GM12878 (cell line): ENCODE results near the gene BANP. TPM values are rescaled to one million over a fixed set of nuclear protein-coding genes. Genes with fewer than 3 reads are reported as not detected.

Experiments
- BHLHE40 ChIP-seq, 2 experiments: fragments of 450-650 bp in 1 of 2; IDR thresholded peaks; 2 replicates each; pipeline ENCODE4 v1.6.1; 2011 to 2017; ENCODE audit warnings: low read depth in 2 of 2, borderline replicate concordance in 1 of 2, improper control_type of control experiment in 1 of 2, low read length in 1 of 2, mild to moderate bottlenecking in 1 of 2
- CBX5 ChIP-seq: sonication (generic); IDR thresholded peaks from 2 replicates; pipeline ENCODE4 v1.6.1; 2016; ENCODE audit warnings: low read depth, moderate library complexity, mild to moderate bottlenecking, inconsistent platforms
- EGR1 ChIP-seq, 2 experiments: IDR thresholded peaks; 1 replicate in 1 of 2; 2 replicates in 1 of 2; pipeline ENCODE4 v1.6.1; 2011 to 2012; ENCODE audit warnings: low read depth in 2 of 2, low read length in 2 of 2, borderline replicate concordance in 1 of 2, mild to moderate bottlenecking in 1 of 2, moderate library complexity in 1 of 2
- EZH2 ChIP-seq: IDR thresholded peaks from 2 replicates; pipeline ENCODE4 v1.6.1; 2012; ENCODE audit warnings: low read depth, mild to moderate bottlenecking, control low read depth, inconsistent platforms, low read length, borderline replicate concordance; ENCODE audit not compliant: control insufficient read depth
- FOS ChIP-seq: IDR thresholded peaks from 3 replicates; pipeline ENCODE4 v1.6.1; 2011; ENCODE audit warnings: borderline replicate concordance; ENCODE audit not compliant: insufficient read length; ENCODE audit errors: extremely low read depth
- GATAD2B ChIP-seq: fragments of 450-650 bp; conservative IDR thresholded peaks from 2 replicates; pipeline ENCODE4 v1.6.1; 2017; ENCODE audit warnings: low read depth, mild to moderate bottlenecking, moderate library complexity
- JUNB ChIP-seq: IDR thresholded peaks from 2 replicates; pipeline ENCODE4 v1.6.1; 2016; ENCODE audit warnings: antibody characterized with exemption, mild to moderate bottlenecking
- MYB ChIP-seq: fragments of 150-350 bp; IDR thresholded peaks from 2 replicates; pipeline ENCODE4 v1.6.1; 2014; ENCODE audit warnings: mild to moderate bottlenecking, low read depth, low read length, borderline replicate concordance
- NR2C2 ChIP-seq: IDR thresholded peaks from 2 replicates; pipeline ENCODE4 v1.6.1; 2011; ENCODE audit warnings: borderline replicate concordance, low read depth; ENCODE audit not compliant: control insufficient read depth, insufficient read length
- PAX5 ChIP-seq: IDR thresholded peaks from 2 replicates; pipeline ENCODE4 v1.6.1; 2011; ENCODE audit warnings: low read depth, low read length, borderline replicate concordance
- PAX8 ChIP-seq: fragments of 450-650 bp; IDR thresholded peaks from 2 replicates; pipeline ENCODE4 v1.6.1; 2017; ENCODE audit warnings: mild to moderate bottlenecking, moderate library complexity
- PML ChIP-seq: IDR thresholded peaks from 2 replicates; pipeline ENCODE4 v1.6.1; 2012; ENCODE audit warnings: low read length, inconsistent platforms
- POLR2A ChIP-seq: IDR thresholded peaks from 2 replicates; pipeline ENCODE4 v1.6.1; 2011; ENCODE audit warnings: low read depth, mild to moderate bottlenecking, low read length
- SIX5 ChIP-seq: IDR thresholded peaks from 2 replicates; pipeline ENCODE4 v1.6.1; 2011; ENCODE audit warnings: mild to moderate bottlenecking, low read depth, low read length, moderate library complexity; ENCODE audit not compliant: severe bottlenecking
- SMC3 ChIP-seq: IDR thresholded peaks from 2 replicates; pipeline ENCODE4 v1.6.1; 2011; ENCODE audit warnings: low read length, improper control_type of control experiment, borderline replicate concordance
- STAT3 ChIP-seq: IDR thresholded peaks from 2 replicates; pipeline ENCODE4 v1.6.1; 2011; ENCODE audit warnings: low read depth, low read length, improper control_type of control experiment
- ZNF217 ChIP-seq: fragments of 450-650 bp; IDR thresholded peaks from 2 replicates; pipeline ENCODE4 v1.6.1; 2017; ENCODE audit warnings: antibody characterized with exemption, mild to moderate bottlenecking
- ZNF24 ChIP-seq: fragments of 450-650 bp; IDR thresholded peaks from 2 replicates; pipeline ENCODE4 v1.6.1; 2017; ENCODE audit warnings: antibody characterized with exemption, mild to moderate bottlenecking
- ZSCAN29 ChIP-seq: fragments of 450-650 bp; IDR thresholded peaks from 2 replicates; pipeline ENCODE4 v1.6.1; 2017; ENCODE audit warnings: mild to moderate bottlenecking, moderate library complexity
- polyA plus RNA-seq, 11 experiments: library from polyadenylated mRNA; depleted of rRNA in 4 of 11; unstranded in 6 of 11; stranded (reverse) in 5 of 11; fragments of >200 nt; fragmentation: Nextera tagmentation in 4 of 11; fragmentation: Illumina TruSeq in 1 of 11; extraction: Ambion mirVana in 4 of 11; extraction: Trizol in 1 of 11; gene quantifications; 1 replicate in 1 of 11; 2 replicates in 10 of 11; pipeline versions ENCODE4 v1.2.1 to v1.2.3, GENCODE V29; 2011 to 2016; ENCODE audit warnings: inconsistent platforms in 2 of 11, missing spikeins in 2 of 11, low read depth in 1 of 11
- total RNA-seq, 4 experiments: library from RNA; depleted of rRNA in 3 of 4; stranded (reverse); fragments of >200 nt in 3 of 4; fragmentation: Illumina TruSeq in 1 of 4; extraction: Trizol in 1 of 4; gene quantifications; 2 replicates each; pipeline versions ENCODE4 v1.2.1 to v1.2.3, GENCODE V29; 2013 to 2021
- TF ChIP-seq, protein P1 (sequence below): IDR thresholded peaks from 2 replicates; pipeline ENCODE4 v1.6.1; 2011; ENCODE audit warnings: borderline replicate concordance, low read depth, mild to moderate bottlenecking, moderate library complexity, mixed read lengths, low read length; ENCODE audit not compliant: insufficient read depth; ENCODE audit errors: extremely low read length
- TF ChIP-seq, protein P2 (sequence below): fragments of 150-350 bp; IDR thresholded peaks from 2 replicates; pipeline ENCODE4 v1.6.1; 2014; ENCODE audit warnings: mild to moderate bottlenecking, low read depth, low read length
- TF ChIP-seq, protein P3 (sequence below): IDR thresholded peaks from 2 replicates; pipeline ENCODE4 v1.6.1; 2012; ENCODE audit warnings: low read depth, low read length, improper control_type of control experiment
- TF ChIP-seq, protein P4 (sequence below): IDR thresholded peaks from 2 replicates; pipeline ENCODE4 v1.6.1; 2011; ENCODE audit warnings: low read depth, low read length, improper control_type of control experiment, borderline replicate concordance
- TF ChIP-seq, protein P5 (sequence below): IDR thresholded peaks from 2 replicates; pipeline ENCODE4 v1.6.1; 2012; ENCODE audit warnings: low read depth, low read length, improper control_type of control experiment

BANP gene
- total and polyA plus RNA-seq, 10 of the 15 experiments (the other 5 are each of a cell fraction or from before 2014, with no cell fraction given), result 3.9 to 21.9 (median 12.2) TPM

DNA sequence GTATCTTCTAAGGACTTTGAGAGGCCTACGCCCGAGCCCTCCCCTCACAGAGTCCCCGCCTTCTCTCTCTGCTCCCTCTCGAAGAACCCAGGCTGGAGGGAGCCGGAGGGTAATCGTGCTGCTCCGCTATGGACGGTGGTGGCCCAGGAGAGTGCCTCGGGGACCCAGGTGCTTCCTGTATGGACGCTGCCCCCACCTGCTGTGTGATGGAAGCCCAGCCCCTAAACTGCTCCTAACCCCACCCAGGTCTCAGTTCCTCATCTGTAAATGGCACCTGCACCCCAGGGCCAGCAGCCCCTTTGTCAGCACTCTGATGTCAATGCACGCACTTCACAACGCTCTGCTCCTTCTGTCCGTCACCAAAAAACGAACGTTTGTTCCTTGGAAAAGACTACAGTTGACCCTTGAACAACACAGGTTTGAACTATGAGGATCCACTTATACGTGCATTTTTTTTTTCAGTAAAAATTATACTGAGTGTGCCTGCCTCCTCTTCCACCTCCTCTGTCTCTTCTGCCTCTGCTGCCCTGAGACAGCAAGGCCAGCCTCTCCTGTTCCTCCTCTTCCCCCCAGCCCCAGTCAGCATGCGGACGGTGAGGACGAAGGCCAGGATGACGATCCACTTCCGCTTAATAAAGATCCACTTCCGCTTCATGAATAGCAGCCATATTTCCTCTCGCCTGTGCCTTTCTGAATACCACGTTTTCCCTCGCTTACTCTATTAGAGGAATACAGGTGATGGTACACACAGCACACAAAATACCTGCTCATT lies 118.3 kb downstream of the BANP start (continued):
- TF ChIP-seq EZH2, result no peak
- TF ChIP-seq, protein P1, sequence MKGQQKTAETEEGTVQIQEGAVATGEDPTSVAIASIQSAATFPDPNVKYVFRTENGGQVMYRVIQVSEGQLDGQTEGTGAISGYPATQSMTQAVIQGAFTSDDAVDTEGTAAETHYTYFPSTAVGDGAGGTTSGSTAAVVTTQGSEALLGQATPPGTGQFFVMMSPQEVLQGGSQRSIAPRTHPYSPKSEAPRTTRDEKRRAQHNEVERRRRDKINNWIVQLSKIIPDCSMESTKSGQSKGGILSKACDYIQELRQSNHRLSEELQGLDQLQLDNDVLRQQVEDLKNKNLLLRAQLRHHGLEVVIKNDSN, result no peak
- peak; percentile 52 to 54; a peak in 2 of 4 replicates for TF ChIP-seq BHLHE40 (IDR thresholded peaks at IDR 0.05; ENCODE audit: borderline replicate concordance in 1 of 2, low read depth in 2 of 2, low read length in 1 of 2)
- TF ChIP-seq EGR1 (IDR thresholded peaks at IDR 0.05; ENCODE audit: borderline replicate concordance in 1 of 2, low read depth in 2 of 2, low read length in 2 of 2), result no peak
- TF ChIP-seq ZNF217, result no peak
- no peak for TF ChIP-seq NR2C2
- TF ChIP-seq, protein P2, sequence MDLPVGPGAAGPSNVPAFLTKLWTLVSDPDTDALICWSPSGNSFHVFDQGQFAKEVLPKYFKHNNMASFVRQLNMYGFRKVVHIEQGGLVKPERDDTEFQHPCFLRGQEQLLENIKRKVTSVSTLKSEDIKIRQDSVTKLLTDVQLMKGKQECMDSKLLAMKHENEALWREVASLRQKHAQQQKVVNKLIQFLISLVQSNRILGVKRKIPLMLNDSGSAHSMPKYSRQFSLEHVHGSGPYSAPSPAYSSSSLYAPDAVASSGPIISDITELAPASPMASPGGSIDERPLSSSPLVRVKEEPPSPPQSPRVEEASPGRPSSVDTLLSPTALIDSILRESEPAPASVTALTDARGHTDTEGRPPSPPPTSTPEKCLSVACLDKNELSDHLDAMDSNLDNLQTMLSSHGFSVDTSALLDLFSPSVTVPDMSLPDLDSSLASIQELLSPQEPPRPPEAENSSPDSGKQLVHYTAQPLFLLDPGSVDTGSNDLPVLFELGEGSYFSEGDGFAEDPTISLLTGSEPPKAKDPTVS, result no peak
- TF ChIP-seq ZNF24, result no peak
- TF ChIP-seq, protein P3, sequence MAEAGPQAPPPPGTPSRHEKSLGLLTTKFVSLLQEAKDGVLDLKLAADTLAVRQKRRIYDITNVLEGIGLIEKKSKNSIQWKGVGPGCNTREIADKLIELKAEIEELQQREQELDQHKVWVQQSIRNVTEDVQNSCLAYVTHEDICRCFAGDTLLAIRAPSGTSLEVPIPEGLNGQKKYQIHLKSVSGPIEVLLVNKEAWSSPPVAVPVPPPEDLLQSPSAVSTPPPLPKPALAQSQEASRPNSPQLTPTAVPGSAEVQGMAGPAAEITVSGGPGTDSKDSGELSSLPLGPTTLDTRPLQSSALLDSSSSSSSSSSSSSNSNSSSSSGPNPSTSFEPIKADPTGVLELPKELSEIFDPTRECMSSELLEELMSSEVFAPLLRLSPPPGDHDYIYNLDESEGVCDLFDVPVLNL, result no peak
- peak; percentile 62 for TF ChIP-seq POLR2A
- no peak for TF ChIP-seq PAX8
- TF ChIP-seq STAT3, result 0 out of 2 replicates have a peak, but pooled peaks have one; percentile 20
- no peak for TF ChIP-seq JUNB
- TF ChIP-seq, protein P4, sequence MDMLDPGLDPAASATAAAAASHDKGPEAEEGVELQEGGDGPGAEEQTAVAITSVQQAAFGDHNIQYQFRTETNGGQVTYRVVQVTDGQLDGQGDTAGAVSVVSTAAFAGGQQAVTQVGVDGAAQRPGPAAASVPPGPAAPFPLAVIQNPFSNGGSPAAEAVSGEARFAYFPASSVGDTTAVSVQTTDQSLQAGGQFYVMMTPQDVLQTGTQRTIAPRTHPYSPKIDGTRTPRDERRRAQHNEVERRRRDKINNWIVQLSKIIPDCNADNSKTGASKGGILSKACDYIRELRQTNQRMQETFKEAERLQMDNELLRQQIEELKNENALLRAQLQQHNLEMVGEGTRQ, result no peak
- TF ChIP-seq SIX5, result no peak
- TF ChIP-seq, protein P5, sequence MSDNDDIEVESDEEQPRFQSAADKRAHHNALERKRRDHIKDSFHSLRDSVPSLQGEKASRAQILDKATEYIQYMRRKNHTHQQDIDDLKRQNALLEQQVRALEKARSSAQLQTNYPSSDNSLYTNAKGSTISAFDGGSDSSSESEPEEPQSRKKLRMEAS, result no peak
- TF ChIP-seq SMC3, result no peak
- no peak for TF ChIP-seq ZSCAN29
- no peak for TF ChIP-seq FOS
- 0 out of 2 replicates have a peak, but pooled peaks have one; percentile 22 for TF ChIP-seq GATAD2B
- no peak for TF ChIP-seq PML
- peak; percentile 81 for TF ChIP-seq PAX5
- TF ChIP-seq MYB, result 0 out of 2 replicates have a peak, but pooled peaks have one; percentile 45
- TF ChIP-seq CBX5, result no peak
